Stimulated activated CD4-positive, alpha-beta T cell treated with anti-CD3 and anti-CD28 coated beads, Interleukin-2, amount 100 ng/mL, for 24 hours (primary cell): ENCODE measurements around the gene SLC29A2.
"Not testable (repeated sequence)": the region's sequence is repeated elsewhere in the genome, so short reads cannot be mapped to it uniquely, and the experiment has no call there.

Experiments used
- DNase-seq, 2 donors: peaks; one replicate each; pipeline ENCODE4 v3.0.0-alpha.2; 2020

Gene SLC29A2

DNA sequence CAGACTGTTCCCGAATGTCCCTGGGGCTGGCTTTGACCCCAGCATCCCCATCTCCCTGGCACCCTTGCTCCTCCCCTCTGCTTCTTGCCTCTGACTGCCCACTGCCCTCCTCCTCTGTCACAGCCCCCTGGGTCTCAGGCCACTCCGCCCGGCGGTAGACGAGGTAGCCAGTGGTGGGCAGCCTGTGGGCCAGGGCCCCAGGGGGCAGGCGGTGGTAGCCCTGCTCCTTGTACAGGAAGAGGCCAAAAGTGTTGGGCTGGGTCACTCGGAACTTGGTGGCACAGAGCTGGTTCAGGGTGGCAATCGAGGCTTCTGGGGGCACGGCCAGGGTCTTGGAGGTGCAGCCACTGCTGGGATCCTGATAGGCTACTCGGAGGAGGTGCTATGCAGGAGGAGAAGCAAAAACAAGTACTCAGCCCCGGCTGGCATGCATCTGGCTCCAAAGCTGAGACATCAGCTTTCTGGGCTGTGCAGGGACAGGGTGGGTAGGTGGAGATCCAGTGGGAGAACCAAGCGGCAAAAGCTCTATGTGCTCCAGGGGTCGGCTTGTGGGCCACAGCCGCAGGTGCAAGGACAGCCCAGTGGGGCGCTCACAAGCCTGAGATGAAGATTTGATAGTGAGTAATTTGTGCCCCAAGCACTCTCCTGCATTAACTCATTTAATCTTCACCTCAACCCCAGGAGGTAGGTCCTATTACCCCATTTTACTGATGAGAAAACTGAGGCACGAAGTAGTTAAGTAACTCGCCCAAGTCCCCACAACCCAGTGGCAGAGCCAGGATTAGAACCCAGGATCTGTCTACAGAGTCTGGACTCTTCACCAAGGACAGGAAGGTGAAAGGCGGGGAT, 39.0 kb downstream of the SLC29A2 start:
- DNase-seq = no peak

DNA sequence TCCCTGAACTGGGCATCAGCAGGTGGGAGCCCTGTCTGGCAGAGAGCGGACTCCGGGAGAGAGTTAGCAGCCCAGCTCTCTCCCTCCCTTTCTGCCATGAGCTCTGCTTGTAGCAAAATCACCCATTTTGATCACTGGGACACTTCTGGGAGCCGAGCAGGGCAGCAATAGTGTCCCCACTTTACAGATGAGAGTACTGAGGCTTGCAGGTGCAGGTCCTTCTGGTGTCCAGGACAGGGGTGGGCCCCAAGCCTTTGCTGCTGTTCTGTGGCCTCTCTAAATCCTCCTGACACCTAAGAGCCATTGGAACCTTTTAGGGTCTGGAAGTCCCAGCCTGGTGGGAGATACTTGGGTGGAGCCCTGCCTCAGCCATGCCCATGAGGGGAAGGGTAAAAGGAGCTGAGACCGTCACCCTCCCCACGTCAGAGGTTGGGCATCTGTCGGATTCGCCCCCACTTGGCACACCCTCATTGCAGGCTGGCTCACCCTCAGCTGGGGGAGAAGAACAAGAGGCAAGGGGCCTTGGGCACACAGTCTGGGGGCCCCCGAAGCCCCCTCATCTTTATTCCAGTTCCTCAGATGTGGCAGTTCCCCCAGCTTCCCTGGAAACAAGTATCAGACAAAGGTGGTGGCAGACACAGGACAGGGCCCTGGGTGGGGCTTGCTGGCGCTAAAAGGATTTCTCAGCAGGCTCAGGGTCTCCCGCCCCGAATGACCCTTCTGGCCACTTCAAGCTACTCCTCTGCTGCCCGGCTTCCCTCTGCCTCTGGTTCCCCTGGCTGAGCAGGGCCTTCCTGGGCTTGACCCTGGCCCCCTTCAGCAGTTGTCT, 39.8 kb downstream of the SLC29A2 start:
- DNase-seq = no peak

GRCh38 chr11:66330931-66331330, 40.6 kb downstream of the SLC29A2 start:
- no peak for DNase-seq

GRCh38 chr11:66329165-66329673, 42.3 kb downstream of the SLC29A2 start:
- DNase-seq = no peak

- peak; percentile 85 to 87 for DNase-seq
Observed at GRCh38 chr11:66328302-66329144, 43.0 kb downstream of the SLC29A2 start.

DNA sequence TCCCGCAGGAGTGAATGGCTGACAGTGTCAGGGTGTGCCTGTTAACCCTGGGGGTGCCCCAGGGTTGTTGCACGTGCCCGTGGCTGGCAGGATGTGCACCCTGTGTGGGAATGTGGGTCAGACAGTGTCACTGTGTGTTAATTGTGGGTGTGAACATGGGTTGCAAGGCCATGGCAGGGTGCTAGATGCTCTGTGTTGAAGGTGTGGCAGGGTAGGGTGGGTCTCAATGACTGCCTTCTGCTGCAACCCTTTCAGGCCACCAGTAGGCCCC, 43.6 kb downstream of the SLC29A2 start:
- no peak for DNase-seq

- DNase-seq = no peak
Observed at GRCh38 chr11:66327171-66328030, 44.2 kb downstream of the SLC29A2 start.

- no peak for DNase-seq
Observed at GRCh38 chr11:66326261-66327111, 45.1 kb downstream of the SLC29A2 start.

GRCh38 chr11:66325263-66325671, 46.3 kb downstream of the SLC29A2 start:
- no peak for DNase-seq

DNA sequence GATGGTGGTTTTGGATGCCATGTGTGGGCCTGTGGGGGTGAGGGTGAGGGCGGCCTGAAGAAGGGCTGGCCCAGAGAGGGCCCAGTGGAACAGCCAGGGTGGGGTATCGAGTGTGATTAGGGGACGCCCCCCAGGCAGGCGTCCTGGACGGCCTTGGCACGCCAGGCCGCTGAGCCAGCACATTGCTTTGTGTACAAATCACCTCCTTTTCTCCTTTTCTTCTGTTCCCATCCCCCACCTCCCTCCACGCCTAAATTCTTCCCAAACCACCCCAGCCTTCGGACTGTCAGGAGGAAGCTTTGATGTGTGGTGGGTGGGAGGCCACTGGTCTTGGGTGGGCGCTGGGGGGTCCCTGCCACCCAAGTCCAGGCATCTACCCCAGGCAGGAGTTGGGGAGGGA, 46.9 kb downstream of the SLC29A2 start:
- no peak for DNase-seq

DNA sequence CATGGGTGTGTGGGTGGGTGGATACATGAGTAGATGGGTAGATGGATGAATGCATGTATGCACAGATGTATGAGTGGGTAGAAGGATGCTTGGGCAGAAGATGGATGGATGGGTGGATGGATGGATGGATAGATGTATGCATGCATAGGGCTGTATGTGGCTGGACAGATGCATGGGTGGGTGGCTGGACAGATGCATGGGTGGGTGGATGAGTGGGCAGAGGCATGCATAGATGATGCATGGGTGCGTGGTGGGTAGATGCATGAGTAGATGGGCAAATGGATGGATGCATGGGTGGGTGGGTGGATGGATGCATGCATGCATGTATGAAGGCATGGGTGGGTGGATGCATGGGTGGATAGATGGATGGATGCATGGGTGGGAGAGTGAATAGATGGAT, 47.9 kb downstream of the SLC29A2 start:
- no peak for DNase-seq

GRCh38 chr11:66322732-66323427, 48.7 kb downstream of the SLC29A2 start:
- DNase-seq = no peak

DNA sequence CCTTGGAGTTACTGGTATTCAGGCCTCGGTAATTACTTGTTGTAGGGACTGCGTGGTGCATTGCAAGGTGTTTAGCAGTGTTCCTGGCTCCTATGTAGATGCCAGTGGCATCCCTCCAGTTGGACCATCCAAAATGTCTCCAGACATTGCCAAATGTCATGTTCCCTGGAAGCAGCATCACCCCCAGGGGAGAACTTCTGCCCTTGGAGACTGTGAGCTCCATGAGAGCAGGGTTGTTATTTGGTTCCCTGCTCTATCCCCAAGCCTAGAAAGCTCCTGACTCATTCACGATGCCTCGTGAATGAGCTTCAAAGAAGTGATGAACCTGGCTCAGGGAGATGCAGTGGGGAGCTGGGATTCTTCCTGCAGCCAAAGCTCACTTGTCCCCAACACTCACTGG, 50.0 kb downstream of the SLC29A2 start:
- DNase-seq = no peak

GRCh38 chr11:66320748-66321147, 50.8 kb downstream of the SLC29A2 start:
- not testable (repeated sequence) for DNase-seq

DNA sequence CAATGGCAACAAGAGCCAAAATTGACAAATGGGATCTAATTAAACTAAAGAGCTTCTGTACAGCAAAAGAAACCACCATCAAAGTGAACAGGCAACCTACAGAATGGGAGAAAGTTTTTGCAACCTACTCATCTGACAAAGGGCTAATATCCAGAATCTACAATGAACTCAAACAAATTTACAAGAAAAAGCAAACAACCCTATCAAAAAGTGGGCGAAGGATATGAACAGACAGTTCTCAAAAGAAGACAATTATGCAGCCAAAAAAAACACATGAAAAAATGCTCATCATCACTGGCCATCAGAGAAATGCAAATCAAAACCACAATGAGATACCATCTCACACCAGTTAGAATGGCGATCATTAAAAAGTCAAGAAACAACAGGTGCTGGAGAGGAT, 51.3 kb downstream of the SLC29A2 start:
- DNase-seq = not testable (repeated sequence)

DNA sequence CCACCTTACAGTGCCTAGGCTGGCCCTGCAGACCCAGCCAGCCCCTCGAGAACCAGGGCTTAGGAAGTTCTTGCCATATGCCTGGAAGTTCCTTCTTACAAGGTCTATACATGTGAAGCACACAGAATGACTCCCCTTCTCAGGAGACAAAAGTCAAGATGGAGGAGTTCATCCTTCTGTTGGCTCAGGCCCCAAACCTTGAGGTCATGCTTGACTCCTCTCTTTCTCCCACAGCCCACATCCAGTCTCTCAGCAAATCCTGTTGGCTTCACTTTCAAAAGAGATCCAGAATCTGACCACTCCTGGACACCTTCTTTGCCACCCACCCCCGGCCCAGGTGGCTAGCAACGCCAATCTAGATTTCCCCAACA, 53.0 kb downstream of the SLC29A2 start:
- DNase-seq = no peak

GRCh38 chr11:66317723-66318599, 53.6 kb downstream of the SLC29A2 start:
- DNase-seq = peak in 1 of 2 donors; percentile 33

DNA sequence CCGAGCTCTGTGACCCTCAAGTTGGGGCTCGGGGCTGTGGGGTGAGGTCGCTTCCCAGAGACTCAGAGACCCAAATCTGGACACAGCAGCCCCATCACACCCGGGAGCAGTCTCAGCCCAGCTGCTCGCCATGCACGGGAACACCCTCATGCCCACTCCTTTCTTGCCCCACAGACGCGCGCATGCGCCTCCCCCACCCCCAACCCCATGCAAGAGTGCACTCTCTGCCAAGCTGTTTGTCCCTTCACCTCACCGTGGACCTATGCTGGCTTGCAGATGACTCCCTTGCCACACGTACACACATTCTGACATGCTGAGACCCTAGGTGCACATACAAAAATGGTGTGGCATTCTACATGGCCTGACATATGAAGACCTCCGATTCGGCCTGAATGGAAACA, 54.2 kb downstream of the SLC29A2 start:
- peak in 1 of 2 donors; percentile 45 for DNase-seq

- DNase-seq = no peak
Observed at GRCh38 chr11:66316849-66317251, 54.7 kb downstream of the SLC29A2 start, which contains the start of gene CD248. TSS of gene CD248 (minus strand) at chr11:66317044. CDS start at chr11:66317027, 17 bp downstream.
